Panc1 (cell line): ENCODE measurements around the gene GPX1. TPM values are rescaled to one million over a fixed set of nuclear protein-coding genes. Genes with fewer than 3 reads are reported as not detected.

Source experiments
- ATAC-seq: fragments of 200-7000 bp; cut with Tn5 transposase; 2 replicates; pipeline ENCODE4 v1.9.1; 2020; ENCODE audit warnings: mild to moderate bottlenecking, moderate library complexity
- BruUV-seq: library from RNA; stranded (reverse); fragments of 400-500 nt; replicated peaks from 2 replicates; lab custom pipeline; 2021; lab: Mats Ljungman, UMichigan
- CTCF ChIA-PET: fragments of 300-600 bp; sonication (Branson Sonifier 250); formaldehyde crosslinking; loops from one replicate; lab custom pipeline; 2022; ENCODE audit warnings: antibody characterized with exemption; lab: Charles Lee
- POLR2A ChIA-PET: fragments of 300-600 bp; sonication (Branson Sonifier 250); formaldehyde crosslinking; loops from one replicate; lab custom pipeline; 2022; ENCODE audit warnings: antibody characterized with exemption; lab: Charles Lee
- DNase-seq: peaks from one replicate; pipeline ENCODE4 v3.0.0-alpha.2; 2010; ENCODE audit warnings: low read depth, low spot score
- H3K27ac ChIP-seq: 2 replicates; pipeline ENCODE4 v1.5.1; 2011; ENCODE audit warnings: mild to moderate bottlenecking, low read length, inconsistent platforms
- H3K27me3 ChIP-seq: fragments of 200-500 bp; sonication (Bioruptor generic); 2 replicates; pipeline ENCODE4 v1.6.0; 2014; ENCODE audit warnings: low read length, inconsistent platforms; ENCODE audit not compliant: control insufficient read depth, insufficient read depth
- H3K36me3 ChIP-seq: fragments of 200-500 bp; sonication (Bioruptor generic); 2 replicates; pipeline ENCODE4 v1.5.1; 2014; ENCODE audit warnings: inconsistent platforms, mild to moderate bottlenecking, low read length, moderate library complexity; ENCODE audit not compliant: control insufficient read depth, insufficient read depth
- H3K4me1 ChIP-seq: 2 replicates; pipeline ENCODE4 v1.5.1; 2011; ENCODE audit warnings: inconsistent platforms, mild to moderate bottlenecking, low read length, moderate library complexity; ENCODE audit not compliant: control insufficient read depth, insufficient read depth
- H3K4me3 ChIP-seq, 2 experiments: 2 replicates each; pipeline ENCODE4 v1.5.1; 2011 to 2012; ENCODE audit warnings: low read depth in 2 of 2, low read length in 2 of 2, mild to moderate bottlenecking in 2 of 2, inconsistent platforms in 1 of 2, moderate library complexity in 1 of 2
- H3K9me3 ChIP-seq: fragments of 200-500 bp; sonication (Bioruptor generic); 2 replicates; pipeline ENCODE4 v1.5.1; 2014; ENCODE audit warnings: low read depth, mild to moderate bottlenecking, inconsistent platforms, low read length, moderate library complexity; ENCODE audit not compliant: control insufficient read depth, insufficient read depth
- POLR2AphosphoS5 ChIP-seq: IDR thresholded peaks from 2 replicates; pipeline ENCODE4 v1.6.1; 2012; ENCODE audit warnings: mild to moderate bottlenecking, low read depth, low read length, moderate library complexity
- SIN3A ChIP-seq: IDR thresholded peaks from 2 replicates; pipeline ENCODE4 v1.6.1; 2012; ENCODE audit warnings: low read depth, mild to moderate bottlenecking, low read length, moderate library complexity, borderline replicate concordance; ENCODE audit not compliant: insufficient read depth
- TCF7L2 ChIP-seq: IDR thresholded peaks from 2 replicates; pipeline ENCODE4 v1.6.1; 2011; ENCODE audit warnings: mild to moderate bottlenecking, low read depth, low read length, inconsistent platforms
- in situ Hi-C: cut with HindIII; loops from 2 replicates; pipeline ENCODE4 v1.10.0; 2016; ENCODE audit warnings: low sequenced_read_pairs, low pct_unique_long_range_greater_than_20kb
- intact Hi-C: fragments of 100-400 bp; cut with micrococcal nuclease; formaldehyde crosslinking; loops from one replicate; pipeline ENCODE4 v1.10.0; 2022; ENCODE audit not compliant: unreplicated experiment
- total RNA-seq: library from RNA; stranded (reverse); gene quantifications from one replicate; pipeline ENCODE4 v1.2.1, GENCODE V29; 2021; ENCODE audit not compliant: unreplicated experiment
- TF ChIP-seq, protein P1 (sequence below): fragments of 450-650 bp; IDR thresholded peaks from 2 replicates; pipeline ENCODE4 v1.5.1; 2017; ENCODE audit warnings: mild to moderate bottlenecking
- TF ChIP-seq, protein P2 (sequence below), 2 experiments: IDR thresholded peaks; 2 replicates each; pipeline ENCODE4 v1.6.1; 2011 to 2012; ENCODE audit warnings: low read depth in 2 of 2, control low read depth in 1 of 2, low read length in 1 of 2, mild to moderate bottlenecking in 1 of 2, moderate library complexity in 1 of 2; ENCODE audit not compliant: insufficient read depth in 1 of 2

The GPX1 gene
- total RNA-seq, 1 experiment from 2014 or later, result 102 TPM

DNA sequence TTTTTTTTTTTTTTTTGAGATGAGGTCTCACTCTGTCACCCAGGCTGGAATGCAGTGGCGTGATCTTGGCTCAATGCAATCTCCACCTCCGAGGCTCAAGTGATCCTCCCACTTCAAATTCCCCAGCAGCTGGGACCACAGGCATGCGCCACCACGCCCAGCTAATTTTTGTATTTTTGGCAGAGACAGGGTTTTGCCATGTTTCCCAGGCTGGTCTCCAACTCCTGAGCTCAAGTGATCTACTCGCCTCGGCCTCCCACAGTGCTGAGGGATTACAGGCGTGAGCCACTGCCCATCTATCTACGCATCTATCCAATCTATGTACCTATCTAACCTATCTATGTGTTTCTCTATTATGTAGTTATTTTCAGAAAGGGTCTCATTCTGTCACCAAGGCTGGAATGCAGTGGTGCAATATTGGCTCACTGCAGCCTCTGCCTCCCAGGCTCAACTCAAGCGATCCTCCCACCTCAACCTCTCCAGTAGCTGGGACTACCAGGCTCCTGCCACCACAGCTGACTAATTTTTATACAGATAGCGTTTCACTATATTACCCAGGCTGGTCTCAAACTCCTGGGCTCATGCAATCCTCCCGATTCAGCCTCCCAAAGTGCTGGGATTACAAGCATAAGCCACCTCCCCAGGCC lies 20.2 kb upstream of the GPX1 start:
- Histone ChIP-seq H3K27me3 (no peaks in the 10 kb centered on the region), H3K9me3 (no peaks in the 10 kb centered on the region; the same call in 1 of the 2 replicates), H3K4me3 (no peak overlapping the region), H3K36me3 (0 out of 2 replicates have a peak, but pooled peaks cover 2% of the 10 kb centered on the region), H3K27ac (no peak overlapping the region), H3K4me1 (no peaks in the 10 kb centered on the region)
- no TSS peak for BruUV-seq
- POLR2A ChIA-PET, result no interaction called here
- DNase-seq (no peak), ATAC-seq (no peak)
- intact Hi-C loops (no loop called here), in situ Hi-C loops (no loop called here)
- no peak for TF ChIP-seq SIN3A
- TF ChIP-seq, protein P1, sequence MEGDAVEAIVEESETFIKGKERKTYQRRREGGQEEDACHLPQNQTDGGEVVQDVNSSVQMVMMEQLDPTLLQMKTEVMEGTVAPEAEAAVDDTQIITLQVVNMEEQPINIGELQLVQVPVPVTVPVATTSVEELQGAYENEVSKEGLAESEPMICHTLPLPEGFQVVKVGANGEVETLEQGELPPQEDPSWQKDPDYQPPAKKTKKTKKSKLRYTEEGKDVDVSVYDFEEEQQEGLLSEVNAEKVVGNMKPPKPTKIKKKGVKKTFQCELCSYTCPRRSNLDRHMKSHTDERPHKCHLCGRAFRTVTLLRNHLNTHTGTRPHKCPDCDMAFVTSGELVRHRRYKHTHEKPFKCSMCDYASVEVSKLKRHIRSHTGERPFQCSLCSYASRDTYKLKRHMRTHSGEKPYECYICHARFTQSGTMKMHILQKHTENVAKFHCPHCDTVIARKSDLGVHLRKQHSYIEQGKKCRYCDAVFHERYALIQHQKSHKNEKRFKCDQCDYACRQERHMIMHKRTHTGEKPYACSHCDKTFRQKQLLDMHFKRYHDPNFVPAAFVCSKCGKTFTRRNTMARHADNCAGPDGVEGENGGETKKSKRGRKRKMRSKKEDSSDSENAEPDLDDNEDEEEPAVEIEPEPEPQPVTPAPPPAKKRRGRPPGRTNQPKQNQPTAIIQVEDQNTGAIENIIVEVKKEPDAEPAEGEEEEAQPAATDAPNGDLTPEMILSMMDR, result no peak
- TF ChIP-seq TCF7L2, result no peak
- TF ChIP-seq POLR2AphosphoS5, result no peak
- TF ChIP-seq, protein P2, sequence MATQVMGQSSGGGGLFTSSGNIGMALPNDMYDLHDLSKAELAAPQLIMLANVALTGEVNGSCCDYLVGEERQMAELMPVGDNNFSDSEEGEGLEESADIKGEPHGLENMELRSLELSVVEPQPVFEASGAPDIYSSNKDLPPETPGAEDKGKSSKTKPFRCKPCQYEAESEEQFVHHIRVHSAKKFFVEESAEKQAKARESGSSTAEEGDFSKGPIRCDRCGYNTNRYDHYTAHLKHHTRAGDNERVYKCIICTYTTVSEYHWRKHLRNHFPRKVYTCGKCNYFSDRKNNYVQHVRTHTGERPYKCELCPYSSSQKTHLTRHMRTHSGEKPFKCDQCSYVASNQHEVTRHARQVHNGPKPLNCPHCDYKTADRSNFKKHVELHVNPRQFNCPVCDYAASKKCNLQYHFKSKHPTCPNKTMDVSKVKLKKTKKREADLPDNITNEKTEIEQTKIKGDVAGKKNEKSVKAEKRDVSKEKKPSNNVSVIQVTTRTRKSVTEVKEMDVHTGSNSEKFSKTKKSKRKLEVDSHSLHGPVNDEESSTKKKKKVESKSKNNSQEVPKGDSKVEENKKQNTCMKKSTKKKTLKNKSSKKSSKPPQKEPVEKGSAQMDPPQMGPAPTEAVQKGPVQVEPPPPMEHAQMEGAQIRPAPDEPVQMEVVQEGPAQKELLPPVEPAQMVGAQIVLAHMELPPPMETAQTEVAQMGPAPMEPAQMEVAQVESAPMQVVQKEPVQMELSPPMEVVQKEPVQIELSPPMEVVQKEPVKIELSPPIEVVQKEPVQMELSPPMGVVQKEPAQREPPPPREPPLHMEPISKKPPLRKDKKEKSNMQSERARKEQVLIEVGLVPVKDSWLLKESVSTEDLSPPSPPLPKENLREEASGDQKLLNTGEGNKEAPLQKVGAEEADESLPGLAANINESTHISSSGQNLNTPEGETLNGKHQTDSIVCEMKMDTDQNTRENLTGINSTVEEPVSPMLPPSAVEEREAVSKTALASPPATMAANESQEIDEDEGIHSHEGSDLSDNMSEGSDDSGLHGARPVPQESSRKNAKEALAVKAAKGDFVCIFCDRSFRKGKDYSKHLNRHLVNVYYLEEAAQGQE (IDR thresholded peaks at IDR 0.05; ENCODE audit: insufficient read depth in 1 of 2, low read depth in 2 of 2, low read length in 1 of 2), result no peak
- CTCF ChIA-PET, result no interaction called here

DNA sequence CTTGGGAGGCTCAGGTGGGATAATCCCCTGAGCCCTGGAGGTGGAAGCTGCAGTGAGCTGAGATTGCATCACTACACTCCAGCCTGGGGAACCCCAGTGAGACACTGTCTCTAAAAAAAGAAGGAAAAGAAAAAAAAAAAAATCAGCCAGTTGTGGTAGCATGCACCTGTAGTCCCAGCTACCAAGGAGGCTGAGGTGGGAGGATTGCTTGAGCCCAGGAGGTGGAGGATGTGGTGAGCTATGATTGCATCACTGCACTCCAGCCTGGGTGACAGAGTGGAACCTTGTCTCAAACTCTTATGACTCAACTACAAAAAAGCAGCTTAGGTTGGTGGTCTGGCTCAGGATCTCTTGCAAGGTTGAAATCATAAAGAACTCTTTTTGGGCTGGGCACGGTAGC lies 19.3 kb upstream of the GPX1 start:
- intact Hi-C loops (no loop called here), in situ Hi-C loops (no loop called here)
- POLR2A ChIA-PET, result no interaction called here
- BruUV-seq, result no TSS peak
- Histone ChIP-seq H3K4me3 (no peak overlapping the region), H3K27ac (no peak overlapping the region), H3K36me3 (0 out of 2 replicates have a peak, but pooled peaks cover 2% of the 10 kb centered on the region), H3K27me3 (no peaks in the 10 kb centered on the region), H3K4me1 (no peaks in the 10 kb centered on the region), H3K9me3 (no peaks in the 10 kb centered on the region; the same call in 1 of the 2 replicates)
- no peak for TF ChIP-seq POLR2AphosphoS5
- TF ChIP-seq TCF7L2, result no peak
- TF ChIP-seq SIN3A, result no peak
- TF ChIP-seq, protein P1, result no peak
- TF ChIP-seq, protein P2 (IDR thresholded peaks at IDR 0.05; ENCODE audit: insufficient read depth in 1 of 2, low read depth in 2 of 2, low read length in 1 of 2), result no peak
- DNase-seq, result no peak
- CTCF ChIA-PET, result no interaction called here
- no peak for ATAC-seq
